Measurements from ENCODE around the gene FHL2.

The FHL2 gene

DNA sequence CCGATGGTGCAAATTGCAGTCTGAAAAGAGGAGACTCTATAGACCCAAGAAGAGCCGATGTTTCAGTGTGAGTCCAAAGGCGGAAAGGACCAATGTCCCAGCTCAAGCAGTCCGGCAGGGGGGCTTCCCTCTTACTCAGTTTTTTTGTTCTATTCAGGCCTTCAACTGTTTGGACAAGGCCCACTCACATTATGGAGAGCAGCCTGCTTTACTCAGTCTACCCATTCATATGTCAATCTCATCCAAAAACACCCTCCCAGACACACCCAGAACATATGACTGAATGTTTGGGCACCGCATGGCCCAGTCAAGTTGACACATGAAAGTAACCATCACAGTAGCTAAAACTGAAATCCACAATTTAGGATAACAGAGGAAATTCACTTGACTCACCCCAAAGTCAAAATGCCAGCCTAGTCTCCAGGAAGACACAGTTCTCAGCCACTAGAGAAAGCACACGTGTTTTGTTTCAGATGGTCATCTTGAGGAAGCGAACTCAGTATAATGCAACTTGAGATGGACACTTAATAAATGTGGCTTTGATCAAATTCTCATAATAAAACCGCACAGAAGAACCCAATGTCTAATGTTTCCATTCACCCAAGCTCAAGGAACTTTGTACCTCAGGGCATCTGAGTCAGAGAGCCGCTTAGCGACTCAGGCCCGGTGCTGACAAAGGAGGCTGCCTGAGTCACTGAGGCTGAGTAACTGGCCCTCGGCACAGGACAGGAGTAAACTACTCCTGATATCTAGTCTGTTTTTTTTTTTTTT, 2.4 kb downstream of the FHL2 start:
- DNase-seq = no peak

DNA sequence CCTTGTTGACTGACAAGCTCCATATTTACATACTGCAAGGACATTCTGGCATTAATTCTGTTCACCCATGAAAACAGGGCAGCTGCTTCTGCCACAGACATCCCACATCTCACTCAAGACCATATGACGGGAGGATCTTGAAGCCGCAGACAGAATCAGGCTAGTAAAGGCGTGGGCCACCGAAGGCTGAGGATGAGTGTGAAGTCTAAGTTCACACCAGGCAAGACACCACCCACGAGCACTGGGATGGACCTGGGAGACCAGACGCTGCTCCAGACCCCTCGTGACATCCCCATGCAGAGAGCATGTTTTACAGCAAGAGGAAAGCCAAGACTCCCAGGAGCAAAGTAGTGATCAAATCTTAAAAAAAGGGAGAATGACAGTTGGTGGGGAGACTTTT, 3.2 kb downstream of the FHL2 start:
- DNase-seq = no peak

DNA sequence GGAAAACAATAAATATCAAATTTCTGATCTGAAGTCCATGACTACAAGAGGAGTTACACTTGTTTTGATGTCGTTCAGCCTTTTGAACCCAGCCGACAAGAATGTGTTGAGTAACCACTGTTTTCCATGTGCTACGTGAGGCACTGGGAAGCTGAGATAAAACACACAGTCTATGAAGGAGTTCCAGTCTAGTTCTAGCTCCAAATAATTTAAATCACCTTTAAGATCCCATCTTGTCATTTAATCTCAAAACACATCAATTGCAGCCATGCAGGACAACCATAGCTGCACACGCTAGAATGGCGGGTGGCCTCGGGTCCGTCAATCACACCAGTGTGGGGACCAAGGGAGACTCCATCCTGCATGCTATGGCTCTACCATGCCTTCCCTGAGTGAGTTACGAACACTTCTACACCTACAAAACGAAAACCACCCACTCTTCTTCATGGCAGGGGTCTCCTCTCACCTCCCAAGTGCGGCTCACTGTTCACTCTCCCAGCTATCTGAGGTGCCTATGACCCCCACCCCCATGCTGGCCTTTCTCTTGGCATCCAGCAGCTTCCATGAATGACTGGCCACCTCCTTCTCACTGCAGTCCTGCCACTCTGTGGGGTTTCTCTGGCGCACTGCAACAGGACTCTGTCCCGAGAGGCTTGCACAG, 3.8 kb downstream of the FHL2 start:
- DNase-seq = no peak

DNA sequence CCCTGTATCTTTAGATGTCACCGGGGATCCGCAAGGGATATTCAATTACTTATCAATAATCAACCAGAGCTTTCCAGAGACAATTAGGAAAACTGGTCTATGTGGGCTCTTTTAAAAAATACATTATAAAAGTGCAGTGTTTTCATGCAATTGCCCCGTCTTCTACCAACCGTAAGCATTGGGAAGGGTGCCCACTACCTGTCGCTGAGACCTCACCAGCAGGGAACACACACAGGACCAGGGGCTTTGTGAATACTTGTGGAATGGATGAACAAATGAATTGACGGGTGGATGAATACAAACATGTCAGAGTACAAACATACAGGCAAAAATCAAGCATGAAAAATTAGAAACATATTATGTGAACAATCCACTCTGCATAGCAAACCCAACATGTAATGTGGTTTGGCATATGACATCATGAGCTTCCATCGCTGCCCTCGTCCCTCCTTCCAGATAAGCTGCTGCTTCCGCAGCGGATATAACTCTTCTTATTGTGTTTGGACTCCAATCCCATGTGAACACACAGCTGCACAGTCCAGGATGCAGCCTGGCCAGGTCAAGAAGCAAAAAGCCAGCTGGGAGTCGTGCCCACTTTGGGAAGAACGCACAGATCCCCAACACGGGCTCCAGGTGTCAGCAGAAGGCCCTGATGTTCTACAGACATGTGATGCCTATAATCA, 5.3 kb downstream of the FHL2 start:
- DNase-seq = no peak

- DNase-seq = no peak
Observed at GRCh38 chr2:105391763-105392662, 6.8 kb downstream of the FHL2 start.

GRCh38 chr2:105391058-105391627, 7.7 kb downstream of the FHL2 start:
- no peak for DNase-seq

- no peak for DNase-seq
Observed at GRCh38 chr2:105390454-105390853, 8.4 kb downstream of the FHL2 start.

GRCh38 chr2:105388971-105389381, 9.9 kb downstream of the FHL2 start:
- DNase-seq = no peak

- no peak for DNase-seq
Observed at GRCh38 chr2:105387225-105387624, 11.6 kb downstream of the FHL2 start.

- no peak for DNase-seq
Observed at GRCh38 chr2:105385731-105386540, 12.9 kb downstream of the FHL2 start.

GRCh38 chr2:105384861-105385260, 14.0 kb downstream of the FHL2 start:
- no peak for DNase-seq

DNA sequence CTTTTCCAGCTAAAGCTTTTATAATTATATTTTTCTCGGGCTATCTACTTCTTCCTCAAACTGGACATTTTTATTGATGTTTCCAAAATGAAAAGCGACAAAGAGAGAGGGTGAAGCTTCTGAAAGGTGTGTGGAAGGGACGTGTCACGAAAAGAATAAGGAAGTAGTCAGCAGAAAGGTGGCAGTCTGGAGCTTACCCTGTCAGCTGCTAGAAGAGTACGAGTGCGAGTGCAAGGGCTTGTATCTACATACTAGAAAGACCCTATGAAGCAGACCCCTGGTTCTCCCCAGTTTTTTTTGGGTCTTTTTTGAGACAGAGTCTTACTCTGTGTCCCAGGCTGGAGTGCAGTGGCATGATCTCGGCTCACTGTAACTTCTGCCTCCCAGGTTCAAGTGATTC, 14.6 kb downstream of the FHL2 start:
- DNase-seq = no peak

DNA sequence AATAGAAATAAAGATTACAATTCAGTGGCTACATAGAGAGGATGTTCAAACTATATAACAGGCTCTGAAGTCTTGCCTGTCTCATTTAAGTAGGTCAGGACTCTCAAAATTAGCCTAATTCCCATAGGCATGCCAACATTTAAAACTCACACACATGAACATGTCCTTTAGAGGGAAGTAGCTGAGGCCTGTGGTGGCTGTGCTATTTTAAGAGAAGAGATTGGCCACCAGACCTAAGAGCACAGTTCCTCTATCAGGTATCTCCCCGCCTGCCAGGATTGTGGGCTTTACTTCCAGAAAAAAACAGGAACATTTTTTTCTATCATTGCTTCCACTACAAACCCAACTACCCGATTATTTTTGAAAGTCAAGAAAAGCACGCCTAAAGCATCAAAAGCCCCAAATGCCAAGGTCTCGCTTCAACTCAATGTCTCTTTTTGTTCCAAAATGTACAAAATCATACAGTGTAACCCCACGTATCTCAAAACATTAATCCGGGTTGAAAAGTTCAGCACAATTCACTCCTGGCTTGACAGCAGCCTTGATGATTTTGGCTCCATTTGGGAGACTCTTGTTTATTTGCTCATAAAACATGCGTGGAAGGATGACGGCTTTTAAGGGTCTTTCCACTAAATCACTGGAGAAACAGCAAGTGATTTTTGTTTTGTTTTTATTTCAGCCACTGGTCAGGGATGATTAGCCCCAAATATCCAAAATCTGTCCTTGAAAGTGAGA, 15.3 kb downstream of the FHL2 start:
- DNase-seq = no peak

DNA sequence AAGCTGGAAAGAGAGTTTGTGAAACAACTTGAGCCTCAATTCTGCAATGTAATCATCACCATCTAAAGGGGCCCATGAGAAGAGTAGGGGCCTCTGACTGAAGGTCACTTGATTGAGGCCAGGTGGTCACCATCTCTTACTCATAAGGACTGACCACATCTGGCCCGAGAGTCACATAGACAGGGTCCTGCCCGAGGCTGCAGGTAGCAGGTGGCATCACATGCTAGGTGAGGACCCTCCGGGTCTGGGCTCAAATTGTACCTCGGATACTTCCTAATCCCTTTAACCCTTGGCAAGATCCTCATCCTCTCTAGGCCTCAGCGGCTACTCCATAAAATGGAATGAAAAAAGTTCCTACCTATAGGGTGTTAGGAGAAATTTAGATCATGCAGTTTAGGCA, 16.7 kb downstream of the FHL2 start:
- DNase-seq = no peak

DNA sequence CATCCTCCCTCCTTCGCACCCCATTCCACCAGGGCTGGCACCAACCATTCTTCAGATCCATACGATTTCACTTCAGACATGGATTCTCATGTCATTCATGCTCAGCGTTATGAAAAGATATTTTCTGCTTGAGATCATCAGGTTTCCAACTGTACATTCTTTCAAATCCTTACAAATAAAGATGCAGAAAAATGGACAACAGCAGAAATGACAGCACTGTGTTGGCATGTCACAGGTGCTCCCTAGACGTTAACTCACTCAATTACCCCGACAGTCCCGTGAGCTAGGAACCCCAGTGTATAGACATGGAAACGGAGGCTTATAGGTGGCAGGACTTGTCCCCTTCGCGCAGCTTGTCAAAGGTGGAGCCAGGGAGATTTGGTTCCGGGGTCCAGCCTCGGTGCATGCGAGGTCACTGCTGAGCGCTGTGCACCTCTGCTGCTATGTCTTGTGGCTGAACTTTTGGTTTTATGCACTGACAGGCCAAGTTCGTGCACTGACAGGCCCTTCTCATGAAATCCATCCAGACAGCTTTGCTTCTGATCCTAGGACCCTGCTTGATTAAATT, 17.7 kb downstream of the FHL2 start:
- DNase-seq = no peak

GRCh38 chr2:105380432-105381100, 18.3 kb downstream of the FHL2 start:
- DNase-seq = no peak

DNA sequence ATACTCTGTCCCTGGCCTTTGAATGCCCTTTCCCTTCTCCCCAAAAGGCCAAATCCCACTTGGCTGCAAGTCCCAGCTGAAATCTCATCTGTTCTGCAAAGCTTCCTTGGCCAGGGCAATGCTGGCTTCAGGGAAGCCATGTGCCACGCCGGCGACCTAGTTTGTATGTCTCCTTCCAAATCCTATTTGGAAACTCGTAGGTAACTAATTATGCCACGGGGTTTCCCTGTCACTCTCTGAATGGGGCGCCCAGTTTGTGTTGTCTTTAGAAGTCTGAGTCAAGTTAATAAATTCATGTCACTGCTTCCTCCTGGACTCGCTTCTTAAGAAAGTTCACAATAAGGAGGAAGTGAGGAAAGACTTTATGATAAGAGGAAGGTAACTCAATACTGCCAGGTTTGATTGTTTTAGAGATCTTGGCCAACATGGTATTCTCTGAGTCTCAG, 19.1 kb downstream of the FHL2 start:
- DNase-seq = no peak

- no peak for DNase-seq
Observed at GRCh38 chr2:105378921-105379383, 19.9 kb downstream of the FHL2 start.

- no peak for DNase-seq
Observed at GRCh38 chr2:105378276-105378840, 20.5 kb downstream of the FHL2 start.
